ENCODE data around the gene ZNF710. TPM values are rescaled to one million over a fixed set of nuclear protein-coding genes. Genes with fewer than 3 reads are reported as not detected.

The ZNF710 gene
- total RNA-seq, 3 donors from 2014 or later (not counting 1 experiment from before 2014, with no cell fraction given), result 26.5 to 43.1 (median 26.6) TPM

DNA sequence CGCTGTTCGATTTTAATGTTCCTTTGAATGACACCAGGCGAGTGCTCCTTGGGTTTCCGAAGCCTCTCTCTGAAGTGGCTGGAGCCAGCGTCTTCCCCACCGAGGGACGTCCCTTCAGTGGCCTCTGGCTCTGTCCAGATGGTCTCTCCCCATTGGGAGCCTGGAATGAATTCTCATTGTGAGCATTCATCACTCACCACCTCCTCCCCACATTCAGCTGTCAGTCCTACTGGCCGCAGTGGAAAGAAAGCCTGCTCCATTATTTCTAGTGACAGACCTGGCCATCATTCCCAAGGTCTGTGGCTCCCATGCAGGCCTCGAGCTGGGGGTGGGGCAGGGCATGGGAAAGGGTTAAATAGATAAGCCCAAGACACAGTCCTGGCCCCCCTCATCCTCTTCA lies 35.2 kb downstream of the ZNF710 start:
- H3K9me3 Mint-ChIP-seq, result no peaks in the 10 kb centered on the region
- H3K27ac Mint-ChIP-seq, result peak overlapping the region; percentile 88 to 92
- H3K4me3 Mint-ChIP-seq, result peak overlapping the region; percentile 78
- H3K36me3 Mint-ChIP-seq, result no peaks in the 10 kb centered on the region
- DNase-seq (no peak), ATAC-seq (no peak)
- Histone ChIP-seq H3K27me3 (ENCODE audit: control insufficient read depth, insufficient read depth, low read length) (no peaks in the 10 kb centered on the region), H3K9me3 (ENCODE audit: control insufficient read depth, insufficient read depth, low read length) (no peaks in the 10 kb centered on the region), H3K36me3 (ENCODE audit: control insufficient read depth, insufficient read depth, low read length) (no peaks in the 10 kb centered on the region), H3K27ac (ENCODE audit: low read length) (no peak overlapping the region), H3K4me1 (ENCODE audit: control insufficient read depth, insufficient read depth, low read length) (peaks cover 83% of the 10 kb centered on the region), H3K4me3 (ENCODE audit: low read length) (no peak overlapping the region)
- intact Hi-C loops (cut with micrococcal nuclease), result loop anchor here (5.0 to 10.0 kb wide), 3 partner anchors 36 to 368 kb away; partner anchors contain the start of genes CIB1 and GDPGP1
- WGBS (ENCODE audit: insufficient coverage), result 89% methylated on average over 9 of the region's 9 CpGs
- H3K27me3 Mint-ChIP-seq (ENCODE audit: low read depth in 2 of 2), result no peaks in the 10 kb centered on the region
- H3K4me1 Mint-ChIP-seq, result peaks cover 84 to 88% of the 10 kb centered on the region in 2 donors
- TF ChIP-seq, protein P1, sequence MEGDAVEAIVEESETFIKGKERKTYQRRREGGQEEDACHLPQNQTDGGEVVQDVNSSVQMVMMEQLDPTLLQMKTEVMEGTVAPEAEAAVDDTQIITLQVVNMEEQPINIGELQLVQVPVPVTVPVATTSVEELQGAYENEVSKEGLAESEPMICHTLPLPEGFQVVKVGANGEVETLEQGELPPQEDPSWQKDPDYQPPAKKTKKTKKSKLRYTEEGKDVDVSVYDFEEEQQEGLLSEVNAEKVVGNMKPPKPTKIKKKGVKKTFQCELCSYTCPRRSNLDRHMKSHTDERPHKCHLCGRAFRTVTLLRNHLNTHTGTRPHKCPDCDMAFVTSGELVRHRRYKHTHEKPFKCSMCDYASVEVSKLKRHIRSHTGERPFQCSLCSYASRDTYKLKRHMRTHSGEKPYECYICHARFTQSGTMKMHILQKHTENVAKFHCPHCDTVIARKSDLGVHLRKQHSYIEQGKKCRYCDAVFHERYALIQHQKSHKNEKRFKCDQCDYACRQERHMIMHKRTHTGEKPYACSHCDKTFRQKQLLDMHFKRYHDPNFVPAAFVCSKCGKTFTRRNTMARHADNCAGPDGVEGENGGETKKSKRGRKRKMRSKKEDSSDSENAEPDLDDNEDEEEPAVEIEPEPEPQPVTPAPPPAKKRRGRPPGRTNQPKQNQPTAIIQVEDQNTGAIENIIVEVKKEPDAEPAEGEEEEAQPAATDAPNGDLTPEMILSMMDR (IDR thresholded peaks at IDR 0.05), result no peak

DNA sequence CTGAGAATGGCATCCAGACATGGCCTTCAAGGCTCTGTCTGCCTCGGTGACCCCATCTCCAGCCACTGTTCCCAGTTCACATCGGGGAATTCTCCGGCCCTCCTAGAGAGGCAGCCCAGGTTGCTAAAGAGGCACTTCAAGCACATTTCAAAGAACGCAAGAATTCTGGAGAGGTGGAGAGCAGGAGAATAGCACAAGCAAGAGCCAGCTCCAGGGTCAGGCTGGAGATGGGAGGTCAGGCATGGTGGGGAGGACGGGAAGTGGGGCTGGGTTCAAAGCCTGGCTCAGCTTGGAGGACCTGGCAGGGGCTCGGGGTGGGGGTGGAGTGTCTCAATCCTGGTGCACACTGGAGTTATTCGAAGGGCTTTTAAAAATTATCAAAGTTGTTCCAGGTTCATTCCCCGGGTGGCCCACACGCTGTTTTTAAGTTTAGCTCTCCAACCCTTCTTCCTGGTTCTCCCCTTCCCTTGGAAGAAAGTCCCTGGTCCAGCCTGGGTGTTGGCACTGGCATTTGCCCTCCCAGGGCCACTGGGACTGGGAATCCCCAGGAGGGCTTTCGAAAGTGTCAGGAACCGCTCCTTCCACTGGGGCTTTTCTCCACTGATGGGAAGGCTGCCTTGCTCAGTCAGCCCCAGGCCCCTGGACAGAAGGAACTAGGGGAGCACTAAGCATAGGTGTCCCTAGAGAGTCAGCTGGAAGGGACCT lies 35.8 kb downstream of the ZNF710 start:
- TF ChIP-seq, protein P1 (IDR thresholded peaks at IDR 0.05), result no peak
- no peak for DNase-seq
- WGBS (ENCODE audit: insufficient coverage), result 95% methylated on average over 11 of the region's 11 CpGs
- Histone ChIP-seq H3K9me3 (ENCODE audit: control insufficient read depth, insufficient read depth, low read length) (no peaks in the 10 kb centered on the region), H3K36me3 (ENCODE audit: control insufficient read depth, insufficient read depth, low read length) (no peaks in the 10 kb centered on the region), H3K4me3 (ENCODE audit: low read length) (no peak overlapping the region), H3K4me1 (ENCODE audit: control insufficient read depth, insufficient read depth, low read length) (peaks cover 77% of the 10 kb centered on the region), H3K27me3 (ENCODE audit: control insufficient read depth, insufficient read depth, low read length) (no peaks in the 10 kb centered on the region), H3K27ac (ENCODE audit: low read length) (no peak overlapping the region)
- Mint-ChIP-seq H3K27me3 (ENCODE audit: low read depth in 2 of 2) (no peaks in the 10 kb centered on the region), H3K4me1 (peaks cover 79 to 84% of the 10 kb centered on the region in 2 donors), H3K36me3 (no peaks in the 10 kb centered on the region), H3K27ac (peak overlapping the region; percentile 88 to 92), H3K4me3 (no peak overlapping the region), H3K9me3 (no peaks in the 10 kb centered on the region)
- intact Hi-C loops (cut with micrococcal nuclease), result loop anchor here (5.0 to 10.0 kb wide), 3 partner anchors 35 to 368 kb away; partner anchors contain the start of genes CIB1 and GDPGP1
- no peak for ATAC-seq

DNA sequence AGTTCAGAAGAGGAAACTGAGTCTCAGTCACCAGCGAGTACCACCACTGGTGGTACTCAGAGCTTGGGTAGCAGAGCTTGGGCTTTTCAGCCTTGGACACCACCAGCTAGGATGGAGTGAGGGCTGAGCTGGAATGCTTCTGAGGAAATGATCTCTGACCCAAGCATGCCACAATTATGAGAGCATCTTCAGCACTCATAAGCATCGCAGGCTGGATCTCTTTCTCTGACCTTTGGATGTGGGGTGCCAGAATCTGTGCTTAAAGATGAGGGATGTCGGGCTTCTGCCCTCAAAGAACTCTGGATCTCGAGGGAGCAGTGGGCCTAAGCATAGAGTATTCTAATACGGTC lies 36.4 kb downstream of the ZNF710 start:
- Histone ChIP-seq H3K27ac (ENCODE audit: low read length) (no peak overlapping the region), H3K9me3 (ENCODE audit: control insufficient read depth, insufficient read depth, low read length) (no peaks in the 10 kb centered on the region), H3K27me3 (ENCODE audit: control insufficient read depth, insufficient read depth, low read length) (no peaks in the 10 kb centered on the region), H3K36me3 (ENCODE audit: control insufficient read depth, insufficient read depth, low read length) (no peaks in the 10 kb centered on the region), H3K4me1 (ENCODE audit: control insufficient read depth, insufficient read depth, low read length) (peaks cover 71% of the 10 kb centered on the region), H3K4me3 (ENCODE audit: low read length) (no peak overlapping the region)
- H3K4me1 Mint-ChIP-seq, result peaks cover 79% of the 10 kb centered on the region in 2 donors
- ATAC-seq, result no peak
- H3K27me3 Mint-ChIP-seq (ENCODE audit: low read depth in 2 of 2), result no peaks in the 10 kb centered on the region
- H3K36me3 Mint-ChIP-seq, result no peaks in the 10 kb centered on the region
- no peak for DNase-seq
- H3K4me3 Mint-ChIP-seq, result peak overlapping the region; percentile 4
- TF ChIP-seq, protein P1 (IDR thresholded peaks at IDR 0.05), result no peak
- H3K9me3 Mint-ChIP-seq, result no peaks in the 10 kb centered on the region
- intact Hi-C loops (cut with micrococcal nuclease), result loop anchor here (5.0 to 10.0 kb wide), 3 partner anchors 35 to 367 kb away; partner anchors contain the start of genes CIB1 and GDPGP1
- WGBS (ENCODE audit: insufficient coverage), result 98% methylated on average over 5 of the region's 5 CpGs
- H3K27ac Mint-ChIP-seq, result peak overlapping the region; percentile 88 to 92
